ENCODE data around the gene PMM2.

GRCh38 chr16:8887952-8888560 lies 90.4 kb downstream of the PMM2 start:
- no peak for TF ChIP-seq CTCF (IDR thresholded peaks at IDR 0.05; ENCODE audit: low read depth, low read length)
- TF ChIP-seq MAX (IDR thresholded peaks at IDR 0.05; ENCODE audit: low read depth, low read length), result no peak
- TF ChIP-seq MYC (IDR thresholded peaks at IDR 0.05; ENCODE audit: low read depth, low read length), result no peak
- TF ChIP-seq POLR2A (IDR thresholded peaks at IDR 0.05; ENCODE audit: extremely low read depth, insufficient read length), result no peak

Measured in NB4 (cell line).